ENCODE data around the gene SNRNP48.

SNRNP48 gene

DNA sequence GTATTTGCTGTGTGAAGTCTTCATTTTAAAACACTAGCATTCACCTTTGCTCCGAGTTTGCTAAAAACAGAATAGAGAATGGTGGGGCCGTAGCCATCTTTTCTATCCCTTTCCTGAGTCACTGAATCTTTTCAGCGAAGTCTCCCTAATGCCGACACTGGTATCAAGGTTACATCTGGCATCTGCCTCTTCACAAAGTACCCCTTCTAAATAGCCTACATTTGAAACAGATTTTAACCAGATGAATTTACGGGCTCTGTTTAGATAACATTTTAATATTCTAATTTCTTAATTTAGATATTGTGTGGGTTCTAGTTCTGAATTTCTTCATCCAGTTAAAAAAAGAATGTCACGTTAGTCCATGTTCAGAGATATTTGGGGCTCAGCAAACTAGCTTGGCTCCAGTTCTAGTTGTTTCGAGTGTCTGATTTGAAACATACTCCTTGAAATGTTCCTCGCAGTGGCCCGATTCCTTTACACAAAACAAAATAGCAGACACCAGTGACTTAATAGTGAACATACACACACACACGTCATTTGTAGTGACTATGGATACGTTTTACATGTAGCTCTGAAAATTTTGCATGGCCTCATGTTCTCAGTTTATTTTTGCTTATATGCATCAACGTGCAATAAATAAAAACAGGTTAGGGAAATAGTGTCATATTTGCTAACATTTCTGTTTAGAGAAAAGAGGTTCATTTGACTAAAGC is 33.4 kb upstream of the SNRNP48 start:
- TF ChIP-seq, protein P1, sequence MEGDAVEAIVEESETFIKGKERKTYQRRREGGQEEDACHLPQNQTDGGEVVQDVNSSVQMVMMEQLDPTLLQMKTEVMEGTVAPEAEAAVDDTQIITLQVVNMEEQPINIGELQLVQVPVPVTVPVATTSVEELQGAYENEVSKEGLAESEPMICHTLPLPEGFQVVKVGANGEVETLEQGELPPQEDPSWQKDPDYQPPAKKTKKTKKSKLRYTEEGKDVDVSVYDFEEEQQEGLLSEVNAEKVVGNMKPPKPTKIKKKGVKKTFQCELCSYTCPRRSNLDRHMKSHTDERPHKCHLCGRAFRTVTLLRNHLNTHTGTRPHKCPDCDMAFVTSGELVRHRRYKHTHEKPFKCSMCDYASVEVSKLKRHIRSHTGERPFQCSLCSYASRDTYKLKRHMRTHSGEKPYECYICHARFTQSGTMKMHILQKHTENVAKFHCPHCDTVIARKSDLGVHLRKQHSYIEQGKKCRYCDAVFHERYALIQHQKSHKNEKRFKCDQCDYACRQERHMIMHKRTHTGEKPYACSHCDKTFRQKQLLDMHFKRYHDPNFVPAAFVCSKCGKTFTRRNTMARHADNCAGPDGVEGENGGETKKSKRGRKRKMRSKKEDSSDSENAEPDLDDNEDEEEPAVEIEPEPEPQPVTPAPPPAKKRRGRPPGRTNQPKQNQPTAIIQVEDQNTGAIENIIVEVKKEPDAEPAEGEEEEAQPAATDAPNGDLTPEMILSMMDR (IDR thresholded peaks at IDR 0.05; ENCODE audit: low read depth, low read length, missing control alignments), result no peak
- in situ Hi-C loops (cut with HindIII; ENCODE audit: low pct_ligation_motif_present, low sequenced_read_pairs), result no loop called here
- Histone ChIP-seq H3K27ac (no peak overlapping the region), H3K36me3 (replicated peaks) (peaks cover 12% of the 10 kb centered on the region), H3K27me3 (replicated peaks) (no peaks in the 10 kb centered on the region), H3K4me3 (ENCODE audit: low read depth, low read length) (no peak overlapping the region)
- DNase-seq, result no peak

DNA sequence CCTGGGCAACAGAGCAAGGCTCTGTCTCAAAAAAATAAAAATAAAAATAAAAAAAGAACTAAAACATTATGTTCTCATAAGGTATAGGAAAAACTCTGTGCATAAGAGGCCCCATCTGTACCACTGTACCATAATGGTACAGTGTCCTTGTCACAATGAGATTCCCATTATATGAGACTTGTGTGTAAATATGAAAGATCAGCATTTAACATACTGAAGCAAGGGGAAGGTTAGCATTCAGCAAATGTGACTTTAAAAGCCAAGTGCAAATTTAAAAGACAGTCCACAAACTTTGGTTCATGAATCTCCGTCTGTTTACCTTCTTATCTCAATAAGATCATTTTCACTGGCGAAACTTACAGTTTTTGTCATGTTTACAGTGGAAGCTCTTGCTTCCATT is 32.3 kb upstream of the SNRNP48 start:
- no peak overlapping the region for H3K4me3 ChIP-seq (ENCODE audit: low read depth, low read length)
- no peak overlapping the region for H3K27ac ChIP-seq
- in situ Hi-C loops (cut with HindIII; ENCODE audit: low pct_ligation_motif_present, low sequenced_read_pairs), result no loop called here

DNA sequence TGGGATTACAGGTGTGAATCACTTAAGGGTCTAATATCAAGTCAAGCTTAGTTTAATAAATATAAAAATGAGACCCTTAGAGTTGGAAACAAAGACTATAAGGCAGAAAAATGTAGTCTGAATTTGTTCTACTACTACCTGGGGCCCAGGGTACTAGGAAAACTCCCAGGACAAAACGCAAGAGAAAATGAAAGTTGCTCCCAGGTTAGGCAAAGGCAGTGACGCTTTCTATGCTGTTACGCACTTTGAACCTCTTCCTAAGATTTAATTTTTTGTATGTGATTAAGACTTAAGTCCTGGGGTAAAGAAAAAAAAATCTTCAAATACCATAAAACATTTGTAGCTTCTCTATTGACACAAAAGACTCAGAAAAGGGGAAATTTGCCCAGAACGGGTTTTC is 31.2 kb upstream of the SNRNP48 start:
- Histone ChIP-seq H3K36me3 (replicated peaks) (peaks cover 17% of the 10 kb centered on the region), H3K27ac (no peak overlapping the region), H3K4me3 (ENCODE audit: low read depth, low read length) (no peak overlapping the region), H3K27me3 (replicated peaks) (no peaks in the 10 kb centered on the region)
- DNase-seq, result no peak
- in situ Hi-C loops (cut with HindIII; ENCODE audit: low pct_ligation_motif_present, low sequenced_read_pairs), result no loop called here
- TF ChIP-seq, protein P1 (IDR thresholded peaks at IDR 0.05; ENCODE audit: low read depth, low read length, missing control alignments), result no peak

More for the DNA sequence above, 32.3 kb upstream of the SNRNP48 start:
- Histone ChIP-seq H3K27me3 (replicated peaks) (no peaks in the 10 kb centered on the region), H3K36me3 (replicated peaks) (peaks cover 14% of the 10 kb centered on the region)
- DNase-seq, result no peak
- TF ChIP-seq, protein P1 (IDR thresholded peaks at IDR 0.05; ENCODE audit: low read depth, low read length, missing control alignments), result no peak

DNA sequence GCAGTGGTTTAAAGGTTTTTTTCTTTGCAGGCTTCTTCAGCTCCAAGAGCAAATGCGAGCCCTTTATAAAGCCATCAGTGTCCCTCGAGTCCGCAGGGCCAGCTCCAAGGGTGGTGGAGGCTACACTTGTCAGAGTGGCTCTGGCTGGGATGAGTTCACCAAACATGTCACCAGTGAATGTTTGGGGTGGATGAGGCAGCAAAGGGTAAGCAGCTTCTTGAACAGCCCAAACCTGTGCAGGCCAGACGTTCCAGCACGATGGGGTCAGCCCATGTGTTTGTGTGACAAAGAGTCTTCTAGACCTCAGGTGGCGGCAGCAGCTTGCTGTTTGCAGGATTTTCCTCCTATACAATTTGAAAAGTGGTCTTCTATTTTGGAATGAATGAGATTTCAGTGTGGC is 30.8 kb upstream of the SNRNP48 start:
- Histone ChIP-seq H3K27ac (no peak overlapping the region), H3K36me3 (replicated peaks) (peaks cover 21% of the 10 kb centered on the region), H3K4me3 (ENCODE audit: low read depth, low read length) (no peak overlapping the region), H3K27me3 (replicated peaks) (no peaks in the 10 kb centered on the region)
- in situ Hi-C loops (cut with HindIII; ENCODE audit: low pct_ligation_motif_present, low sequenced_read_pairs), result no loop called here
- TF ChIP-seq, protein P1 (IDR thresholded peaks at IDR 0.05; ENCODE audit: low read depth, low read length, missing control alignments), result no peak
- no peak for DNase-seq

DNA sequence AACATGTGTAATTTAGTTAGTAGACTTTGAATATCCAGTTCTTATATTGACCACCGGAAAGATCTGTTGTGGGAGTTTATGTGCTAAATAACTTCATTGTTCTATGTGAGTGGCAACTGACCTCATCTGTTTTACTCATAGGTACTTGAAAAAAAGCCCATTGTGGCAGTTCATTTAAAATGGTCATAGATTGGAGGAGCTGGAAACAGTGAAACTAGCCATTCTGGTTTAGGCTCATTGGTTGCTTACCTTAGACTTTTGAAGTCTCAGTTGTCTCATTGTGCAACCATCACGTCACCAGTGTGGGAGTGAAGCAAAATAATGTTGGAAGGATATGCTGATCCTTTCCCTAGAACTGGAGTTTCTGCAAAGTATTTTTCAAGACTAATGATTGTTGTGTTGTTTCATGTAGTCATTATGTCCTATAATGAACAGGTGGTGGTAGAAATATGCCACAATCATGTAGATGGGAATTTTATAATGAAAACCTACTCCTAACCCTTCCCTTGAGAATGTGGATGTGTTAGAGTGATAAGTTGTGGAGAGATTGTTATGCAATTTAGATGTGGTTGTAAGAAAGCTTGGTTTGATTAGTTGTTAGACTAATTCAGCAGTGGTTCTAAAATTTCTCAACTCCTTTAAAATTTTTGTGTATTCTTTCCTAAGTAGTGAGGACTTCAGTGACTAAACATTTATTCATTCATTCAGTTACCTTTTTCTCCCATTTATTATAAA is 30.2 kb upstream of the SNRNP48 start:
- DNase-seq, result no peak
- H3K27me3 ChIP-seq (replicated peaks), result no peaks in the 10 kb centered on the region
- H3K27ac ChIP-seq, result no peak overlapping the region
- in situ Hi-C loops (cut with HindIII; ENCODE audit: low pct_ligation_motif_present, low sequenced_read_pairs), result no loop called here
- TF ChIP-seq, protein P1 (IDR thresholded peaks at IDR 0.05; ENCODE audit: low read depth, low read length, missing control alignments), result no peak
- peaks cover 22% of the 10 kb centered on the region for H3K36me3 ChIP-seq (replicated peaks)
- H3K4me3 ChIP-seq (ENCODE audit: low read depth, low read length), result no peak overlapping the region

Measured in brain microvascular endothelial cell (primary cell).